Panc1 (cell line): ENCODE results near the gene ADA. TPM values are rescaled to one million over a fixed set of nuclear protein-coding genes. Genes with fewer than 3 reads are reported as not detected.

Experiments
- ATAC-seq: fragments of 200-7000 bp; cut with Tn5 transposase; 2 replicates; pipeline ENCODE4 v1.9.1; 2020; ENCODE audit warnings: mild to moderate bottlenecking, moderate library complexity
- BruUV-seq: library from RNA; stranded (reverse); fragments of 400-500 nt; replicated peaks from 2 replicates; lab custom pipeline; 2021; lab: Mats Ljungman, UMichigan
- CTCF ChIA-PET: fragments of 300-600 bp; sonication (Branson Sonifier 250); formaldehyde crosslinking; loops from one replicate; lab custom pipeline; 2022; ENCODE audit warnings: antibody characterized with exemption; lab: Charles Lee
- POLR2A ChIA-PET: fragments of 300-600 bp; sonication (Branson Sonifier 250); formaldehyde crosslinking; loops from one replicate; lab custom pipeline; 2022; ENCODE audit warnings: antibody characterized with exemption; lab: Charles Lee
- DNase-seq: peaks from one replicate; pipeline ENCODE4 v3.0.0-alpha.2; 2010; ENCODE audit warnings: low read depth, low spot score
- H3K27ac ChIP-seq: 2 replicates; pipeline ENCODE4 v1.5.1; 2011; ENCODE audit warnings: mild to moderate bottlenecking, low read length, inconsistent platforms
- H3K27me3 ChIP-seq: fragments of 200-500 bp; sonication (Bioruptor generic); 2 replicates; pipeline ENCODE4 v1.6.0; 2014; ENCODE audit warnings: low read length, inconsistent platforms; ENCODE audit not compliant: control insufficient read depth, insufficient read depth
- H3K36me3 ChIP-seq: fragments of 200-500 bp; sonication (Bioruptor generic); 2 replicates; pipeline ENCODE4 v1.5.1; 2014; ENCODE audit warnings: inconsistent platforms, mild to moderate bottlenecking, low read length, moderate library complexity; ENCODE audit not compliant: control insufficient read depth, insufficient read depth
- H3K4me1 ChIP-seq: 2 replicates; pipeline ENCODE4 v1.5.1; 2011; ENCODE audit warnings: inconsistent platforms, mild to moderate bottlenecking, low read length, moderate library complexity; ENCODE audit not compliant: control insufficient read depth, insufficient read depth
- H3K4me3 ChIP-seq, 2 experiments: 2 replicates each; pipeline ENCODE4 v1.5.1; 2011 to 2012; ENCODE audit warnings: low read depth in 2 of 2, low read length in 2 of 2, mild to moderate bottlenecking in 2 of 2, inconsistent platforms in 1 of 2, moderate library complexity in 1 of 2
- H3K9me3 ChIP-seq: fragments of 200-500 bp; sonication (Bioruptor generic); 2 replicates; pipeline ENCODE4 v1.5.1; 2014; ENCODE audit warnings: low read depth, mild to moderate bottlenecking, inconsistent platforms, low read length, moderate library complexity; ENCODE audit not compliant: control insufficient read depth, insufficient read depth
- POLR2AphosphoS5 ChIP-seq: IDR thresholded peaks from 2 replicates; pipeline ENCODE4 v1.6.1; 2012; ENCODE audit warnings: mild to moderate bottlenecking, low read depth, low read length, moderate library complexity
- REST ChIP-seq, 2 experiments: IDR thresholded peaks; 2 replicates each; pipeline ENCODE4 v1.6.1; 2011 to 2012; ENCODE audit warnings: low read depth in 2 of 2, control low read depth in 1 of 2, low read length in 1 of 2, mild to moderate bottlenecking in 1 of 2, moderate library complexity in 1 of 2; ENCODE audit not compliant: insufficient read depth in 1 of 2
- SIN3A ChIP-seq: IDR thresholded peaks from 2 replicates; pipeline ENCODE4 v1.6.1; 2012; ENCODE audit warnings: low read depth, mild to moderate bottlenecking, low read length, moderate library complexity, borderline replicate concordance; ENCODE audit not compliant: insufficient read depth
- TCF7L2 ChIP-seq: IDR thresholded peaks from 2 replicates; pipeline ENCODE4 v1.6.1; 2011; ENCODE audit warnings: mild to moderate bottlenecking, low read depth, low read length, inconsistent platforms
- in situ Hi-C: cut with HindIII; loops from 2 replicates; pipeline ENCODE4 v1.10.0; 2016; ENCODE audit warnings: low sequenced_read_pairs, low pct_unique_long_range_greater_than_20kb
- intact Hi-C: fragments of 100-400 bp; cut with micrococcal nuclease; formaldehyde crosslinking; loops from one replicate; pipeline ENCODE4 v1.10.0; 2022; ENCODE audit not compliant: unreplicated experiment
- total RNA-seq: library from RNA; stranded (reverse); gene quantifications from one replicate; pipeline ENCODE4 v1.2.1, GENCODE V29; 2021; ENCODE audit not compliant: unreplicated experiment
- TF ChIP-seq, protein P1 (sequence below): fragments of 450-650 bp; IDR thresholded peaks from 2 replicates; pipeline ENCODE4 v1.5.1; 2017; ENCODE audit warnings: mild to moderate bottlenecking

ADA gene
- total RNA-seq, 1 experiment from 2014 or later: 53.8 TPM

- ChIA-PET CTCF (no interaction called here), POLR2A (interaction anchor here (0.7 kb wide), 2 partner anchors 15 to 108 kb away, joined by 4 to 5 read pairs; no protein-coding TSS in a partner anchor)
- Histone ChIP-seq H3K4me1 (no peaks in the 10 kb centered on the region), H3K27ac (no peak overlapping the region), H3K27me3 (no peaks in the 10 kb centered on the region), H3K36me3 (no peaks in the 10 kb centered on the region; the same call in none of the 2 replicates), H3K4me3 (no peak overlapping the region), H3K9me3 (no peaks in the 10 kb centered on the region)
- no peak for TF ChIP-seq REST (IDR thresholded peaks at IDR 0.05; ENCODE audit: insufficient read depth in 1 of 2, low read depth in 2 of 2, low read length in 1 of 2)
- TF ChIP-seq SIN3A: no peak
- TF ChIP-seq, protein P1, sequence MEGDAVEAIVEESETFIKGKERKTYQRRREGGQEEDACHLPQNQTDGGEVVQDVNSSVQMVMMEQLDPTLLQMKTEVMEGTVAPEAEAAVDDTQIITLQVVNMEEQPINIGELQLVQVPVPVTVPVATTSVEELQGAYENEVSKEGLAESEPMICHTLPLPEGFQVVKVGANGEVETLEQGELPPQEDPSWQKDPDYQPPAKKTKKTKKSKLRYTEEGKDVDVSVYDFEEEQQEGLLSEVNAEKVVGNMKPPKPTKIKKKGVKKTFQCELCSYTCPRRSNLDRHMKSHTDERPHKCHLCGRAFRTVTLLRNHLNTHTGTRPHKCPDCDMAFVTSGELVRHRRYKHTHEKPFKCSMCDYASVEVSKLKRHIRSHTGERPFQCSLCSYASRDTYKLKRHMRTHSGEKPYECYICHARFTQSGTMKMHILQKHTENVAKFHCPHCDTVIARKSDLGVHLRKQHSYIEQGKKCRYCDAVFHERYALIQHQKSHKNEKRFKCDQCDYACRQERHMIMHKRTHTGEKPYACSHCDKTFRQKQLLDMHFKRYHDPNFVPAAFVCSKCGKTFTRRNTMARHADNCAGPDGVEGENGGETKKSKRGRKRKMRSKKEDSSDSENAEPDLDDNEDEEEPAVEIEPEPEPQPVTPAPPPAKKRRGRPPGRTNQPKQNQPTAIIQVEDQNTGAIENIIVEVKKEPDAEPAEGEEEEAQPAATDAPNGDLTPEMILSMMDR: no peak
- TF ChIP-seq TCF7L2: no peak
- TF ChIP-seq POLR2AphosphoS5: no peak; the same call in 1 of the 2 replicates
- intact Hi-C loops (no loop called here), in situ Hi-C loops (no loop called here)
- ATAC-seq (no peak), DNase-seq (no peak)
- no TSS peak for BruUV-seq
Measured at GRCh38 chr20:44615876-44616603, 35.5 kb downstream of the ADA start.

- Histone ChIP-seq H3K27me3 (no peaks in the 10 kb centered on the region), H3K27ac (no peak overlapping the region), H3K9me3 (no peaks in the 10 kb centered on the region), H3K4me1 (peaks cover 3% of the 10 kb centered on the region), H3K36me3 (no peaks in the 10 kb centered on the region; the same call in none of the 2 replicates), H3K4me3 (no peak overlapping the region)
- intact Hi-C loops (no loop called here), in situ Hi-C loops (no loop called here)
- POLR2A ChIA-PET: interaction anchor here (0.7 kb wide), 1 partner anchor 16 kb away, joined by 5 read pairs; no protein-coding TSS in a partner anchor
- ATAC-seq: no peak
- no peak for DNase-seq
- no TSS peak for BruUV-seq
- TF ChIP-seq, protein P1: no peak
- TF ChIP-seq REST (IDR thresholded peaks at IDR 0.05; ENCODE audit: insufficient read depth in 1 of 2, low read depth in 2 of 2, low read length in 1 of 2): no peak
- no peak for TF ChIP-seq POLR2AphosphoS5
- TF ChIP-seq SIN3A: no peak
- no peak for TF ChIP-seq TCF7L2
- CTCF ChIA-PET: interaction anchor here (0.6 kb wide), 1 partner anchor 252 kb away, joined by 4 read pairs; no protein-coding TSS in a partner anchor
Measured at GRCh38 chr20:44615169-44615791, 36.2 kb downstream of the ADA start.
